Neural progenitor cell (in vitro differentiated cells): Measurements from ENCODE around the gene TSHZ2. TPM values are rescaled to one million over a fixed set of nuclear protein-coding genes. Genes with fewer than 3 reads are reported as not detected.

Source experiments
- DNase-seq: peaks from one replicate; pipeline ENCODE4 v3.0.0-alpha.2; 2016; ENCODE audit warnings: low spot score
- H2AFZ ChIP-seq: fragments of 200-600 bp; sonication (generic); replicated peaks from 2 replicates; pipeline ENCODE4 v1.6.1; 2016; ENCODE audit warnings: antibody characterized with exemption
- H3F3A ChIP-seq: fragments of 200-600 bp; sonication (generic); 2 replicates; pipeline ENCODE4 v1.6.1; 2016; ENCODE audit warnings: antibody characterized with exemption, low read depth
- H3K27ac ChIP-seq: fragments of 200-600 bp; sonication (generic); 2 replicates; pipeline ENCODE4 v1.5.1; 2016; ENCODE audit warnings: mild to moderate bottlenecking
- H3K27me3 ChIP-seq: fragments of 200-600 bp; sonication (generic); 2 replicates; pipeline ENCODE4 v1.6.1; 2016; ENCODE audit warnings: mild to moderate bottlenecking, moderate library complexity
- H3K36me3 ChIP-seq: fragments of 200-600 bp; sonication (generic); 2 replicates; pipeline ENCODE4 v1.5.1; 2016
- H3K4me1 ChIP-seq: fragments of 200-600 bp; sonication (generic); 2 replicates; pipeline ENCODE4 v1.6.1; 2016; ENCODE audit warnings: mixed run types
- H3K4me2 ChIP-seq: fragments of 200-600 bp; sonication (generic); 2 replicates; pipeline ENCODE4 v1.6.1; 2016
- H3K4me3 ChIP-seq: fragments of 200-600 bp; sonication (generic); 2 replicates; pipeline ENCODE4 v1.5.1; 2016
- H3K79me2 ChIP-seq: fragments of 200-600 bp; sonication (generic); 2 replicates; pipeline ENCODE4 v1.6.1; 2016; ENCODE audit warnings: low read depth
- H3K9ac ChIP-seq: fragments of 200-600 bp; sonication (generic); 2 replicates; pipeline ENCODE4 v1.6.1; 2016
- H3K9me3 ChIP-seq: fragments of 200-600 bp; sonication (generic); 2 replicates; pipeline ENCODE4 v1.5.1; 2016; ENCODE audit warnings: low read depth
- H4K20me1 ChIP-seq: fragments of 200-600 bp; sonication (generic); 2 replicates; pipeline ENCODE4 v1.6.1; 2016; ENCODE audit warnings: low read depth
- H3K27ac Mint-ChIP-seq: 3 replicates; pipeline ENCODE4 v1.8.0; 2021; ENCODE audit warnings: mixed read lengths
- H3K27me3 Mint-ChIP-seq: 2 replicates; pipeline ENCODE4 v1.8.0; 2022; ENCODE audit warnings: low read depth, mild to moderate bottlenecking, inconsistent platforms, moderate library complexity, mixed read lengths; ENCODE audit not compliant: insufficient read depth
- H3K36me3 Mint-ChIP-seq: 3 replicates; pipeline ENCODE4 v1.8.0; 2021; ENCODE audit warnings: mixed read lengths
- H3K4me1 Mint-ChIP-seq: 3 replicates; pipeline ENCODE4 v1.8.0; 2021; ENCODE audit warnings: mixed read lengths
- H3K4me3 Mint-ChIP-seq: 3 replicates; pipeline ENCODE4 v1.8.0; 2021; ENCODE audit warnings: mild to moderate bottlenecking, moderate library complexity, mixed read lengths
- H3K9me3 Mint-ChIP-seq: 3 replicates; pipeline ENCODE4 v1.8.0; 2020; ENCODE audit warnings: mixed read lengths
- EZH2 ChIP-seq: fragments of 200-600 bp; sonication (generic); IDR thresholded peaks from 2 replicates; pipeline ENCODE4 v1.6.1; 2017; ENCODE audit warnings: antibody characterized with exemption, mild to moderate bottlenecking, moderate library complexity
- EZH2phosphoT487 ChIP-seq: fragments of 200-600 bp; sonication (generic); IDR thresholded peaks from 2 replicates; pipeline ENCODE4 v1.6.1; 2017; ENCODE audit warnings: antibody characterized with exemption
- total RNA-seq: library from RNA; depleted of rRNA; stranded (reverse); fragments of >200 nt; gene quantifications from 2 replicates; pipeline ENCODE4 v1.2.3, GENCODE V29; 2015; ENCODE audit warnings: low replicate concordance
- TF ChIP-seq, protein P1 (sequence below): fragments of 200-600 bp; sonication (generic); IDR thresholded peaks from 2 replicates; pipeline ENCODE4 v1.5.1; 2017; ENCODE audit warnings: antibody characterized with exemption, mild to moderate bottlenecking

The TSHZ2 gene
- total RNA-seq, 1 donor from 2014 or later, result 1.8 TPM

GRCh38 chr20:52999040-52999439, 26.9 kb downstream of the TSHZ2 start:
- Histone ChIP-seq H3K36me3 (no peaks in the 10 kb centered on the region), H3K4me1 (peaks cover 28% of the 10 kb centered on the region), H4K20me1 (no peaks in the 10 kb centered on the region), H3K79me2 (no peaks in the 10 kb centered on the region), H3K4me3 (no peak overlapping the region), H3K27ac (no peak overlapping the region), H3K9me3 (no peaks in the 10 kb centered on the region), H3K9ac (no peak overlapping the region), H3K27me3 (no peaks in the 10 kb centered on the region), H2AFZ (no peak overlapping the region), H3K4me2 (no peak overlapping the region), H3F3A (no peaks in the 10 kb centered on the region)
- no peak overlapping the region for H3K4me3 Mint-ChIP-seq
- no peak for DNase-seq
- H3K36me3 Mint-ChIP-seq, result no peaks in the 10 kb centered on the region
- TF ChIP-seq EZH2phosphoT487 (no peak), EZH2 (no peak)
- TF ChIP-seq, protein P1, sequence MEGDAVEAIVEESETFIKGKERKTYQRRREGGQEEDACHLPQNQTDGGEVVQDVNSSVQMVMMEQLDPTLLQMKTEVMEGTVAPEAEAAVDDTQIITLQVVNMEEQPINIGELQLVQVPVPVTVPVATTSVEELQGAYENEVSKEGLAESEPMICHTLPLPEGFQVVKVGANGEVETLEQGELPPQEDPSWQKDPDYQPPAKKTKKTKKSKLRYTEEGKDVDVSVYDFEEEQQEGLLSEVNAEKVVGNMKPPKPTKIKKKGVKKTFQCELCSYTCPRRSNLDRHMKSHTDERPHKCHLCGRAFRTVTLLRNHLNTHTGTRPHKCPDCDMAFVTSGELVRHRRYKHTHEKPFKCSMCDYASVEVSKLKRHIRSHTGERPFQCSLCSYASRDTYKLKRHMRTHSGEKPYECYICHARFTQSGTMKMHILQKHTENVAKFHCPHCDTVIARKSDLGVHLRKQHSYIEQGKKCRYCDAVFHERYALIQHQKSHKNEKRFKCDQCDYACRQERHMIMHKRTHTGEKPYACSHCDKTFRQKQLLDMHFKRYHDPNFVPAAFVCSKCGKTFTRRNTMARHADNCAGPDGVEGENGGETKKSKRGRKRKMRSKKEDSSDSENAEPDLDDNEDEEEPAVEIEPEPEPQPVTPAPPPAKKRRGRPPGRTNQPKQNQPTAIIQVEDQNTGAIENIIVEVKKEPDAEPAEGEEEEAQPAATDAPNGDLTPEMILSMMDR, result no peak
- H3K9me3 Mint-ChIP-seq, result no peaks in the 10 kb centered on the region
- peaks cover 39% of the 10 kb centered on the region for H3K4me1 Mint-ChIP-seq
- H3K27me3 Mint-ChIP-seq, result no peaks in the 10 kb centered on the region
- H3K27ac Mint-ChIP-seq, result no peak overlapping the region

- Mint-ChIP-seq H3K36me3 (no peaks in the 10 kb centered on the region), H3K9me3 (no peaks in the 10 kb centered on the region), H3K27ac (peak overlapping the region; percentile 48), H3K27me3 (no peaks in the 10 kb centered on the region), H3K4me3 (no peak overlapping the region), H3K4me1 (peaks cover 35% of the 10 kb centered on the region)
- Histone ChIP-seq H3K9me3 (no peaks in the 10 kb centered on the region), H3K27me3 (no peaks in the 10 kb centered on the region), H3K27ac (no peak overlapping the region), H3K36me3 (no peaks in the 10 kb centered on the region), H2AFZ (no peak overlapping the region), H3F3A (no peaks in the 10 kb centered on the region), H4K20me1 (no peaks in the 10 kb centered on the region), H3K4me2 (no peak overlapping the region), H3K79me2 (no peaks in the 10 kb centered on the region), H3K4me3 (no peak overlapping the region), H3K4me1 (peaks cover 25% of the 10 kb centered on the region), H3K9ac (no peak overlapping the region)
- no peak for DNase-seq
- TF ChIP-seq EZH2 (no peak), EZH2phosphoT487 (no peak)
- TF ChIP-seq, protein P1, result no peak
These were observed 29.5 kb downstream of the TSHZ2 start for GRCh38 chr20:53001498-53002301.

DNA sequence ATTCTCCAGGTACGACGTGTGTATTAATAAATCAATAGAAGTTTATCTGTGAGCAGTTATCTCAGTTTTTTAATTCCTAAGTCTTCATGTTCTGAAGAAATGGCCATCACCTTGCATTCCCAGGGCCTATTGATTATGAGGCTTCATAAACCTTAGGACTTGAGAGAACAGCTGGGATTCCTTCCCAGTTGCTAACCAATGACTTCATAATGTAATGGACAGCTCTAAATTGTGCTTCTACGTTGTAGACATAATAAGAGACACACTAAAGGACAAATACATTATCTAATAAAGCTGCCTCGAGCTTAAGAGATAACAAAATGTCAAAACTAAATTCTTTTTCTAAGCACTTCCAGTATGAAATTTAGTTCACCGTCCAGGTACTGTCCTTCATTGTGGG, 30.6 kb downstream of the TSHZ2 start:
- Histone ChIP-seq H3K9ac (no peak overlapping the region), H3K4me2 (no peak overlapping the region), H3K4me1 (peaks cover 19% of the 10 kb centered on the region), H3K36me3 (no peaks in the 10 kb centered on the region), H4K20me1 (no peaks in the 10 kb centered on the region), H3K4me3 (no peak overlapping the region), H3K9me3 (no peaks in the 10 kb centered on the region), H3K27me3 (no peaks in the 10 kb centered on the region), H3K79me2 (no peaks in the 10 kb centered on the region), H3K27ac (no peak overlapping the region), H3F3A (no peaks in the 10 kb centered on the region), H2AFZ (no peak overlapping the region)
- no peak overlapping the region for H3K27ac Mint-ChIP-seq
- H3K27me3 Mint-ChIP-seq, result no peaks in the 10 kb centered on the region
- no peak for DNase-seq
- TF ChIP-seq EZH2phosphoT487 (no peak), EZH2 (no peak)
- TF ChIP-seq, protein P1, result no peak
- peaks cover 33% of the 10 kb centered on the region for H3K4me1 Mint-ChIP-seq
- H3K36me3 Mint-ChIP-seq, result no peaks in the 10 kb centered on the region
- H3K9me3 Mint-ChIP-seq, result no peaks in the 10 kb centered on the region
- H3K4me3 Mint-ChIP-seq, result no peak overlapping the region
